ENCODE results near the gene TTLL5. TPM values are rescaled to one million over a fixed set of nuclear protein-coding genes. Genes with fewer than 3 reads are reported as not detected.

Gene TTLL5
- total RNA-seq, 1 experiment from 2014 or later = 15.3 TPM

DNA sequence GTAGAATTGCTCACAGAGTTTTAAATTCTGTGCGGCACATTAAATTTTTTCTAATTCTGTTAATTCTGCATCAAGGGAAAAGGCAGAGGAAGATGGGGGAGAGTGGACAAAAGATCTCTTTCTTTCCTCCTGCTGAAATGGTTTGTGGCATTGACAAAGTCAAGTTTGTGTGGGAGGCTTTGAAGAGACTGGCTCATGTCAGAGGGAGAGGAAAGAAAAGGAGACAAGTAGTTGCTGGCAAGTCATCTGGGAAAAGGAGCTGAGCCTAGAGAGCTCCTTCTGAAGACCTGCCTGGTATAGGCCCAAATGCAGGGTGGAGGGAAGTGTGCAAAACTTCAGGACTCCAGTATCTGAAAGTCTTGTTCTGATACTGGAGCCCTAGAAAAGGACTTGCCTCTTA, 36.3 kb downstream of the TTLL5 start:
- H3K27me3 ChIP-seq (replicated peaks) = no peaks in the 10 kb centered on the region
- no peak overlapping the region for H3K4me3 ChIP-seq
- no peaks in the 10 kb centered on the region for H3K4me1 ChIP-seq (replicated peaks)
- no peak overlapping the region for H3K27ac ChIP-seq
- peaks cover 13% of the 10 kb centered on the region for H3K36me3 ChIP-seq
- H3K9me3 ChIP-seq (replicated peaks) = no peaks in the 10 kb centered on the region
- DNase-seq (ENCODE audit: low read depth in 1 of 2, low spot score in 2 of 2) = no peak

- no peaks in the 10 kb centered on the region for H3K4me1 ChIP-seq (replicated peaks)
- H3K27me3 ChIP-seq (replicated peaks) = no peaks in the 10 kb centered on the region
- no peak overlapping the region for H3K27ac ChIP-seq
- H3K4me3 ChIP-seq = no peak overlapping the region
- peaks cover 13% of the 10 kb centered on the region for H3K36me3 ChIP-seq
- DNase-seq (ENCODE audit: low read depth in 1 of 2, low spot score in 2 of 2) = no peak
- no peaks in the 10 kb centered on the region for H3K9me3 ChIP-seq (replicated peaks)
These were observed 36.9 kb downstream of the TTLL5 start for GRCh38 chr14:75697918-75698317.

- Histone ChIP-seq H3K36me3 (peaks cover 8% of the 10 kb centered on the region), H3K27ac (no peak overlapping the region), H3K27me3 (replicated peaks) (no peaks in the 10 kb centered on the region), H3K4me3 (no peak overlapping the region), H3K4me1 (replicated peaks) (no peaks in the 10 kb centered on the region), H3K9me3 (replicated peaks) (no peaks in the 10 kb centered on the region)
- no peak for DNase-seq (ENCODE audit: low read depth in 1 of 2, low spot score in 2 of 2)
These were observed 38.3 kb downstream of the TTLL5 start for GRCh38 chr14:75699331-75699730.

DNA sequence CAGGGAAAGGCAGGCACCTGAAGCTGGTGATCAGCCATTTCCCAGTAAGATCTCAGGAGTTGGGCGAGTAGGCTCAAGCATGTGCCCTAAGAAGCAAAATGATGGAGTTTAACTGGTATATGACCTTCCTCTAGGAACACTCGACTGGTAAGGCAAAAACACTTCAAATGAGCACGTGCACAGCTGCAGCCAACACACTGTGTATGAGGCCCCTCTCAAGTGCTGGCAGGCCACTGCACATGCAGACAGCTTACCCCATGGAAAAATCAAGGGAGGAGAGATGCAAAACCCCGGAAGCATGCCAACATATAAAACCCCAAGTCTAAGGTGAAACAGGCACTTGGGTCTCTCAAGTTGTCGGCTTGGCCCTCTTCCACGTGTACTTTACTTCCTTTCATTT, 39.2 kb downstream of the TTLL5 start:
- DNase-seq (ENCODE audit: low read depth in 1 of 2, low spot score in 2 of 2) = no peak
- Histone ChIP-seq H3K36me3 (peaks cover 8% of the 10 kb centered on the region), H3K27me3 (replicated peaks) (no peaks in the 10 kb centered on the region), H3K27ac (no peak overlapping the region), H3K4me1 (replicated peaks) (no peaks in the 10 kb centered on the region), H3K9me3 (replicated peaks) (no peaks in the 10 kb centered on the region), H3K4me3 (no peak overlapping the region)

GRCh38 chr14:75702122-75702521, 41.1 kb downstream of the TTLL5 start:
- no peaks in the 10 kb centered on the region for H3K9me3 ChIP-seq (replicated peaks)
- no peaks in the 10 kb centered on the region for H3K4me1 ChIP-seq (replicated peaks)
- no peaks in the 10 kb centered on the region for H3K27me3 ChIP-seq (replicated peaks)
- no peak overlapping the region for H3K4me3 ChIP-seq
- no peak for DNase-seq (ENCODE audit: low read depth in 1 of 2, low spot score in 2 of 2)
- H3K36me3 ChIP-seq = peaks cover 8% of the 10 kb centered on the region
- no peak overlapping the region for H3K27ac ChIP-seq

DNA sequence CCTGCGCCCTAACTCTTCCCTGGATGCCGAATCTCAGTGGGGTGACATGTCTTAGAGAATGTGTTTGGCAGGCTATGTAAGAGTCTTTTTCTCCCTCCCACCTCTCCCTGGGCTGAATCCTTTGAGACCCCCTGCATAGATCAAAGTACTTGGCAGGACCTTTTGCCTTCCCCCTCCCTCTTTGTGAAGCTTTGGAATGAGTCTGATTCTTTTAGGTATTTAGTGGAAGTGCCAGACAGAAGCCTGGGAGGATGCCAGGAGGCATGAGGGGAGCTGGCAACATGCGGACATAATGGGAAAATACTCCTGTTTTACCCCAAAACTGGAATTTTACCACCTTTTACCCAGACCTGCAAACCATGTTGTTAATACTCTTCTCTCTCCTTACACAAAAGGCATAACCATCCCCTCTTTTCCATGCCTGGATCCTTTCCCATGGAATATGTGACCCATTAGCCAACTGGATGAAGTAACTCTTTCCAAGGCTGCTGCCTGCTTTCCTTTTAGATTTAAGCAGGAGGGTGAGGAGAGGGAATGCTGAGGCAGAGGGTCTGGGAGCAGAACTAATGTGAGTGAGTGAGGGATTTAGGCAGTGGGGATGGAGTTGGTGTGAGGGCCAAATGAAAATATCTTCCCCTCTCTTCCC, 41.7 kb downstream of the TTLL5 start:
- H3K36me3 ChIP-seq = peaks cover 8% of the 10 kb centered on the region
- H3K9me3 ChIP-seq (replicated peaks) = no peaks in the 10 kb centered on the region
- no peak for DNase-seq (ENCODE audit: low read depth in 1 of 2, low spot score in 2 of 2)
- no peak overlapping the region for H3K27ac ChIP-seq
- H3K4me3 ChIP-seq = no peak overlapping the region
- H3K4me1 ChIP-seq (replicated peaks) = no peaks in the 10 kb centered on the region
- no peaks in the 10 kb centered on the region for H3K27me3 ChIP-seq (replicated peaks)

- no peaks in the 10 kb centered on the region for H3K27me3 ChIP-seq (replicated peaks)
- no peak for DNase-seq (ENCODE audit: low read depth in 1 of 2, low spot score in 2 of 2)
- no peak overlapping the region for H3K4me3 ChIP-seq
- no peak overlapping the region for H3K27ac ChIP-seq
- no peaks in the 10 kb centered on the region for H3K4me1 ChIP-seq (replicated peaks)
- peaks cover 8% of the 10 kb centered on the region for H3K36me3 ChIP-seq
- no peaks in the 10 kb centered on the region for H3K9me3 ChIP-seq (replicated peaks)
These were observed 42.4 kb downstream of the TTLL5 start for GRCh38 chr14:75703467-75703866.

- Histone ChIP-seq H3K27ac (no peak overlapping the region), H3K27me3 (replicated peaks) (no peaks in the 10 kb centered on the region), H3K36me3 (peaks cover 12% of the 10 kb centered on the region), H3K9me3 (replicated peaks) (no peaks in the 10 kb centered on the region), H3K4me1 (replicated peaks) (no peaks in the 10 kb centered on the region), H3K4me3 (no peak overlapping the region)
- DNase-seq (ENCODE audit: low read depth in 1 of 2, low spot score in 2 of 2) = no peak
These were observed 44.0 kb downstream of the TTLL5 start for GRCh38 chr14:75705014-75705413.

GRCh38 chr14:75709207-75709812, 48.3 kb downstream of the TTLL5 start:
- H3K36me3 ChIP-seq = peaks cover 7% of the 10 kb centered on the region

GRCh38 chr14:75711105-75711795, 50.2 kb downstream of the TTLL5 start:
- Histone ChIP-seq H3K27me3 (replicated peaks) (peaks cover 15% of the 10 kb centered on the region), H3K9me3 (replicated peaks) (no peaks in the 10 kb centered on the region), H3K4me3 (no peak overlapping the region), H3K36me3 (peaks cover 7% of the 10 kb centered on the region), H3K27ac (no peak overlapping the region), H3K4me1 (replicated peaks) (peaks cover 19% of the 10 kb centered on the region)
- DNase-seq (ENCODE audit: low read depth in 1 of 2, low spot score in 2 of 2) = peak; percentile 32 to 42

More at GRCh38 chr14:75709207-75709812, 48.3 kb downstream of the TTLL5 start:
- DNase-seq (ENCODE audit: low read depth in 1 of 2, low spot score in 2 of 2) = peak; percentile 45 to 62
- H3K27ac ChIP-seq = no peak overlapping the region
- no peak overlapping the region for H3K4me3 ChIP-seq
- H3K27me3 ChIP-seq (replicated peaks) = peaks cover 11% of the 10 kb centered on the region
- H3K4me1 ChIP-seq (replicated peaks) = peaks cover 11% of the 10 kb centered on the region
- H3K9me3 ChIP-seq (replicated peaks) = no peaks in the 10 kb centered on the region

DNA sequence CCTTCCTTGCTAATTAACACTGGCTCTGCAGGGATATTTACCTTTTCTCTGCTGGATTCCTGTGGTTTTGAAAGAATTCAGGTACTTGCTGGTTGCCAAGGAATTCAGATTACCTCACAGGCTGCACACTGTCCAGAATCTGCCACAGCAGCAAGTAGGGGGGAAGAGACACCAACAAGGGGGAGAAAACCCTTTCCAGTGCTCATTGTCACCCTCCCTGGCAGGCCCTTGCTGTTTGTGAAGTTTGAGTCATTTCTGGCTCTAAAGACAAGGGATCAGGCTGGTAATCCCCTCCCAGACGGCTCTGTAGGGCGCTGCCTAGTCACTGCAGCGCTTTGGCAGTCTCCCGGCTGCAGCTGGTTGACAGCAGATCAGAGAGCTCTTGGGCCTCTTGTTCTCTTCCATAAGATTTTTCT, 50.8 kb downstream of the TTLL5 start:
- Histone ChIP-seq H3K4me1 (replicated peaks) (peaks cover 21% of the 10 kb centered on the region), H3K27me3 (replicated peaks) (peaks cover 15% of the 10 kb centered on the region), H3K27ac (no peak overlapping the region), H3K9me3 (replicated peaks) (no peaks in the 10 kb centered on the region), H3K36me3 (peaks cover 7% of the 10 kb centered on the region), H3K4me3 (no peak overlapping the region)
- DNase-seq (ENCODE audit: low read depth in 1 of 2, low spot score in 2 of 2) = peak; percentile 74 to 75

DNA sequence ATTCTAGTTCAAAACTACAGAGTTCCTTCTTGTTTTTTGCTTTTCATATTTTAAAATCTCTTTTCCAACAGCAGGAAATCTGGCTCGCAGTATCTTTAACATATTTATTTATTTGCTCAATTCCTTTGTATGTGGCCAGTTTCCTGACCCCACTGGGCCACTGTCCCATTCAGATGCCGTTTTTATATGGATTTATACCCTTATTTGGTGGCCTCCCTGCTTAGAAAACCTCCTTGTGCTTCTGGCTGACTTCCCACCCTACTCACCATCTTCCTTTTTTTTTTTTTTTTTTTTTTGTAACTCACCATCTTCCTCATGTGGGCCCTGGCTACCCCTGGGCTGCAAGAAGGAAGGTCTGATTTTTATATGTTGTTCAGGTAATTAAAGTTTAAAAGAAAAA, 53.9 kb downstream of the TTLL5 start:
- H3K27me3 ChIP-seq (replicated peaks) = peaks cover 38% of the 10 kb centered on the region
- DNase-seq (ENCODE audit: low read depth in 1 of 2, low spot score in 2 of 2) = no peak

GRCh38 chr14:75715926-75716780, 55.1 kb downstream of the TTLL5 start:
- DNase-seq (ENCODE audit: low read depth in 1 of 2, low spot score in 2 of 2) = peak in 1 of 2 experiments; percentile 91
- Histone ChIP-seq H3K4me3 (no peak overlapping the region), H3K27me3 (replicated peaks) (peaks cover 41% of the 10 kb centered on the region), H3K36me3 (peaks cover 7% of the 10 kb centered on the region; the same call in 1 of the 2 replicates), H3K9me3 (replicated peaks) (no peaks in the 10 kb centered on the region), H3K27ac (no peak overlapping the region), H3K4me1 (replicated peaks) (peaks cover 22% of the 10 kb centered on the region)

More for the DNA sequence above, 53.9 kb downstream of the TTLL5 start:
- H3K36me3 ChIP-seq = peaks cover 4% of the 10 kb centered on the region; the same call in 1 of the 2 replicates
- H3K9me3 ChIP-seq (replicated peaks) = no peaks in the 10 kb centered on the region
- no peak overlapping the region for H3K4me3 ChIP-seq
- H3K4me1 ChIP-seq (replicated peaks) = peaks cover 22% of the 10 kb centered on the region
- no peak overlapping the region for H3K27ac ChIP-seq

All from SJSA1 (cell line).